ENCODE data around the gene PHLDA3.

PHLDA3 gene

GRCh38 chr1:201461645-201462441 lies 7.1 kb downstream of the PHLDA3 start:
- DNase-seq (ENCODE audit: low read depth, low spot score): peak; percentile 68

GRCh38 chr1:201460814-201461644 lies 8.0 kb downstream of the PHLDA3 start:
- peak; percentile 64 for DNase-seq (ENCODE audit: low read depth, low spot score)

GRCh38 chr1:201459775-201460174 lies 9.2 kb downstream of the PHLDA3 start:
- DNase-seq (ENCODE audit: low read depth, low spot score): no peak

- no peak for DNase-seq (ENCODE audit: low read depth, low spot score)
Measured at GRCh38 chr1:201459052-201459451, 9.9 kb downstream of the PHLDA3 start.

GRCh38 chr1:201457508-201457960 lies 11.5 kb downstream of the PHLDA3 start:
- no peak for DNase-seq (ENCODE audit: low read depth, low spot score)

GRCh38 chr1:201456499-201457309 lies 12.3 kb downstream of the PHLDA3 start:
- peak; percentile 73 for DNase-seq (ENCODE audit: low read depth, low spot score)

- no peak for DNase-seq (ENCODE audit: low read depth, low spot score)
Measured at GRCh38 chr1:201455098-201455497, 13.9 kb downstream of the PHLDA3 start.

GRCh38 chr1:201454608-201455007 lies 14.4 kb downstream of the PHLDA3 start:
- DNase-seq (ENCODE audit: low read depth, low spot score): no peak

- DNase-seq (ENCODE audit: low read depth, low spot score): no peak
Measured at GRCh38 chr1:201452866-201453265, 16.1 kb downstream of the PHLDA3 start.

GRCh38 chr1:201450721-201451291 lies 18.2 kb downstream of the PHLDA3 start:
- no peak for DNase-seq (ENCODE audit: low read depth, low spot score)

GRCh38 chr1:201448990-201449389 lies 20.0 kb downstream of the PHLDA3 start:
- no peak for DNase-seq (ENCODE audit: low read depth, low spot score)

GRCh38 chr1:201447903-201448871 lies 20.8 kb downstream of the PHLDA3 start:
- peak; percentile 95 for DNase-seq (ENCODE audit: low read depth, low spot score)

- no peak for DNase-seq (ENCODE audit: low read depth, low spot score)
Measured at GRCh38 chr1:201445310-201445709, 23.7 kb downstream of the PHLDA3 start.

- DNase-seq (ENCODE audit: low read depth, low spot score): peak; percentile 36
Measured at GRCh38 chr1:201444792-201445191, 24.2 kb downstream of the PHLDA3 start.

GRCh38 chr1:201443747-201444146 lies 25.2 kb downstream of the PHLDA3 start:
- no peak for DNase-seq (ENCODE audit: low read depth, low spot score)

GRCh38 chr1:201436969-201437368 lies 32.0 kb downstream of the PHLDA3 start:
- DNase-seq (ENCODE audit: low read depth, low spot score): no peak

- DNase-seq (ENCODE audit: low read depth, low spot score): peak; percentile 74
Measured at GRCh38 chr1:201436393-201436792, 32.6 kb downstream of the PHLDA3 start.

- DNase-seq (ENCODE audit: low read depth, low spot score): no peak
Measured at GRCh38 chr1:201434266-201434665, 34.7 kb downstream of the PHLDA3 start.

GRCh38 chr1:201433609-201434008 lies 35.4 kb downstream of the PHLDA3 start:
- no peak for DNase-seq (ENCODE audit: low read depth, low spot score)

GRCh38 chr1:201430776-201431175 lies 38.2 kb downstream of the PHLDA3 start:
- no peak for DNase-seq (ENCODE audit: low read depth, low spot score)
